Measurements from ENCODE around the gene PTPN14. TPM values are rescaled to one million over a fixed set of nuclear protein-coding genes. Genes with fewer than 3 reads are reported as not detected.

Gene PTPN14
- total RNA-seq, 1 experiment from 2014 or later, result 37.5 TPM

- peaks cover 79% of the 10 kb centered on the region for H3K79me2 ChIP-seq (ENCODE audit: insufficient read depth, low read length)
- intact Hi-C loops (cut with micrococcal nuclease), result no loop called here
These were observed 25.8 kb downstream of the PTPN14 start for GRCh38 chr1:214525535-214526019.

DNA sequence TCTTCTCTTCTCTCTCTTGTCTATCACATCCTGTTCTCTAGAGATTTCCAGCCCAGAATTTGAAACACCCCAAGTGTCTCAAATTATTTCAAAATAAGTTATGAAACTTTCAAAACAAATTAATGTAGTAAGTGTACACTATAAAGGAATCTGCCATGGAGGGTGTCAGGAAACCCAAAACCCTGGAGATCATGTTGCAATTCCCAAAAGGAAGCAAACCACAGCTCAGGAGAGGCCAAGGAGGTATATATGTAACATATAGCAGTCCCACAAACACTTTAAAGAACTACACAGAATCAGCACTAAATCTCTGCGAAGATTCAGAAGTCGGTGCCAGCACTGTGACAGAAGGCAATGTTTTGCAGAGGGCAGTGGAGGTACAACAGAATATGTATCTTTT, 26.6 kb downstream of the PTPN14 start:
- no TSS peak for BruUV-seq (replicated peaks)
- H3K9ac ChIP-seq (ENCODE audit: low read length), result no peak overlapping the region
- intact Hi-C loops (cut with micrococcal nuclease), result no loop called here
- H3K36me3 ChIP-seq (ENCODE audit: control insufficient read depth in 1 of 2, insufficient read depth in 2 of 2, low read length in 2 of 2), result no peaks in the 10 kb centered on the region
- no peaks in the 10 kb centered on the region for H3K27me3 ChIP-seq (ENCODE audit: insufficient read depth, low read length)
- no peaks in the 10 kb centered on the region for H4K20me1 ChIP-seq (ENCODE audit: insufficient read depth)
- H3K4me2 ChIP-seq (ENCODE audit: low read length), result no peak overlapping the region
- peaks cover 78% of the 10 kb centered on the region for H3K79me2 ChIP-seq (ENCODE audit: insufficient read depth, low read length)
- DNase-seq (ENCODE audit: low read depth, low spot score), result no peak
- H3K9me2 ChIP-seq (ENCODE audit: insufficient read depth), result no peaks in the 10 kb centered on the region
- H3K4me3 ChIP-seq (replicated peaks in 1 of 2; ENCODE audit: low read depth in 1 of 2, low read length in 2 of 2), result no peak overlapping the region
- ChIA-PET POLR2A (no interaction called here), RAD21 (ENCODE audit: low non-redundant PET in 1 of 2, low total read pairs in 2 of 2, uncharacterized antibody in 2 of 2, unreplicated experiment in 2 of 2) (no interaction called here), CTCF (interaction anchor here (1.0 kb wide), 1 partner anchor 197 kb away, joined by 4 read pairs; no protein-coding TSS in a partner anchor)
- no peak overlapping the region for H3K27ac ChIP-seq (ENCODE audit: low read depth, low read length)
- no peak overlapping the region for H2AFZ ChIP-seq (ENCODE audit: low read depth, low read length, poor library complexity, severe bottlenecking)
- no peaks in the 10 kb centered on the region for H3K9me3 ChIP-seq (ENCODE audit: control insufficient read depth in 1 of 2, insufficient read depth in 1 of 2, low read depth in 1 of 2, low read length in 2 of 2)
- H3K4me1 ChIP-seq (ENCODE audit: control insufficient read depth in 1 of 2, insufficient read depth in 2 of 2, low read length in 2 of 2), result peaks cover 17 to 28% of the 10 kb centered on the region in 2 experiments
- no peak for ATAC-seq
- TF ChIP-seq CEBPB (IDR thresholded peaks at IDR 0.05; ENCODE audit: low read depth) (no peak), ZFX (IDR thresholded peaks at IDR 0.05) (no peak), TCF7L2 (IDR thresholded peaks at IDR 0.05; ENCODE audit: borderline replicate concordance, extremely low read depth, insufficient read depth, insufficient read length) (no peak), FOSL1 (IDR thresholded peaks at IDR 0.05; ENCODE audit: low read depth) (no peak), SIN3A (IDR thresholded peaks at IDR 0.05; ENCODE audit: low read depth) (no peak), SRF (IDR thresholded peaks at IDR 0.05; ENCODE audit: low read depth) (no peak), JUND (IDR thresholded peaks at IDR 0.05) (no peak)
- TF ChIP-seq, protein P1, sequence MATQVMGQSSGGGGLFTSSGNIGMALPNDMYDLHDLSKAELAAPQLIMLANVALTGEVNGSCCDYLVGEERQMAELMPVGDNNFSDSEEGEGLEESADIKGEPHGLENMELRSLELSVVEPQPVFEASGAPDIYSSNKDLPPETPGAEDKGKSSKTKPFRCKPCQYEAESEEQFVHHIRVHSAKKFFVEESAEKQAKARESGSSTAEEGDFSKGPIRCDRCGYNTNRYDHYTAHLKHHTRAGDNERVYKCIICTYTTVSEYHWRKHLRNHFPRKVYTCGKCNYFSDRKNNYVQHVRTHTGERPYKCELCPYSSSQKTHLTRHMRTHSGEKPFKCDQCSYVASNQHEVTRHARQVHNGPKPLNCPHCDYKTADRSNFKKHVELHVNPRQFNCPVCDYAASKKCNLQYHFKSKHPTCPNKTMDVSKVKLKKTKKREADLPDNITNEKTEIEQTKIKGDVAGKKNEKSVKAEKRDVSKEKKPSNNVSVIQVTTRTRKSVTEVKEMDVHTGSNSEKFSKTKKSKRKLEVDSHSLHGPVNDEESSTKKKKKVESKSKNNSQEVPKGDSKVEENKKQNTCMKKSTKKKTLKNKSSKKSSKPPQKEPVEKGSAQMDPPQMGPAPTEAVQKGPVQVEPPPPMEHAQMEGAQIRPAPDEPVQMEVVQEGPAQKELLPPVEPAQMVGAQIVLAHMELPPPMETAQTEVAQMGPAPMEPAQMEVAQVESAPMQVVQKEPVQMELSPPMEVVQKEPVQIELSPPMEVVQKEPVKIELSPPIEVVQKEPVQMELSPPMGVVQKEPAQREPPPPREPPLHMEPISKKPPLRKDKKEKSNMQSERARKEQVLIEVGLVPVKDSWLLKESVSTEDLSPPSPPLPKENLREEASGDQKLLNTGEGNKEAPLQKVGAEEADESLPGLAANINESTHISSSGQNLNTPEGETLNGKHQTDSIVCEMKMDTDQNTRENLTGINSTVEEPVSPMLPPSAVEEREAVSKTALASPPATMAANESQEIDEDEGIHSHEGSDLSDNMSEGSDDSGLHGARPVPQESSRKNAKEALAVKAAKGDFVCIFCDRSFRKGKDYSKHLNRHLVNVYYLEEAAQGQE (IDR thresholded peaks at IDR 0.05; ENCODE audit: low read depth), result no peak

More at GRCh38 chr1:214525535-214526019, 25.8 kb downstream of the PTPN14 start:
- Histone ChIP-seq H3K4me1 (ENCODE audit: control insufficient read depth in 1 of 2, insufficient read depth in 2 of 2, low read length in 2 of 2) (peaks cover 17 to 25% of the 10 kb centered on the region in 2 experiments), H4K20me1 (ENCODE audit: insufficient read depth) (no peaks in the 10 kb centered on the region), H3K27me3 (ENCODE audit: insufficient read depth, low read length) (no peaks in the 10 kb centered on the region), H3K9ac (ENCODE audit: low read length) (no peak overlapping the region), H3K27ac (ENCODE audit: low read depth, low read length) (no peak overlapping the region), H3K4me3 (replicated peaks in 1 of 2; ENCODE audit: low read depth in 1 of 2, low read length in 2 of 2) (no peak overlapping the region), H2AFZ (ENCODE audit: low read depth, low read length, poor library complexity, severe bottlenecking) (no peak overlapping the region), H3K36me3 (ENCODE audit: control insufficient read depth in 1 of 2, insufficient read depth in 2 of 2, low read length in 2 of 2) (no peaks in the 10 kb centered on the region), H3K9me3 (ENCODE audit: control insufficient read depth in 1 of 2, insufficient read depth in 1 of 2, low read depth in 1 of 2, low read length in 2 of 2) (no peaks in the 10 kb centered on the region), H3K4me2 (ENCODE audit: low read length) (peak overlapping the region; percentile 18), H3K9me2 (ENCODE audit: insufficient read depth) (no peaks in the 10 kb centered on the region)
- POLR2A ChIA-PET, result no interaction called here
- TF ChIP-seq EZH2 (IDR thresholded peaks at IDR 0.05) (no peak), JUND (IDR thresholded peaks at IDR 0.05) (no peak), MAX (IDR thresholded peaks at IDR 0.05) (no peak)
- TF ChIP-seq, protein P2, sequence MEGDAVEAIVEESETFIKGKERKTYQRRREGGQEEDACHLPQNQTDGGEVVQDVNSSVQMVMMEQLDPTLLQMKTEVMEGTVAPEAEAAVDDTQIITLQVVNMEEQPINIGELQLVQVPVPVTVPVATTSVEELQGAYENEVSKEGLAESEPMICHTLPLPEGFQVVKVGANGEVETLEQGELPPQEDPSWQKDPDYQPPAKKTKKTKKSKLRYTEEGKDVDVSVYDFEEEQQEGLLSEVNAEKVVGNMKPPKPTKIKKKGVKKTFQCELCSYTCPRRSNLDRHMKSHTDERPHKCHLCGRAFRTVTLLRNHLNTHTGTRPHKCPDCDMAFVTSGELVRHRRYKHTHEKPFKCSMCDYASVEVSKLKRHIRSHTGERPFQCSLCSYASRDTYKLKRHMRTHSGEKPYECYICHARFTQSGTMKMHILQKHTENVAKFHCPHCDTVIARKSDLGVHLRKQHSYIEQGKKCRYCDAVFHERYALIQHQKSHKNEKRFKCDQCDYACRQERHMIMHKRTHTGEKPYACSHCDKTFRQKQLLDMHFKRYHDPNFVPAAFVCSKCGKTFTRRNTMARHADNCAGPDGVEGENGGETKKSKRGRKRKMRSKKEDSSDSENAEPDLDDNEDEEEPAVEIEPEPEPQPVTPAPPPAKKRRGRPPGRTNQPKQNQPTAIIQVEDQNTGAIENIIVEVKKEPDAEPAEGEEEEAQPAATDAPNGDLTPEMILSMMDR (IDR thresholded peaks at IDR 0.05 in 2 of 3, conservative IDR thresholded peaks at IDR 0.05 in 1 of 3; ENCODE audit: borderline replicate concordance in 1 of 3, insufficient read depth in 1 of 3, low read depth in 2 of 3, low read length in 2 of 3), result no peak
- RAD21 ChIA-PET (ENCODE audit: low non-redundant PET in 1 of 2, low total read pairs in 2 of 2, uncharacterized antibody in 2 of 2, unreplicated experiment in 2 of 2), result interaction anchor here in 1 of 2 experiments (0.6 kb wide), 1 partner anchor 189 kb away, joined by 3 read pairs; no protein-coding TSS in a partner anchor
- no TSS peak for BruUV-seq (replicated peaks)
- DNase-seq (ENCODE audit: low read depth, low spot score), result no peak
- ATAC-seq, result no peak
- CTCF ChIA-PET, result no interaction called here
